ENCODE data around the gene GRIN2A. TPM values are rescaled to one million over a fixed set of nuclear protein-coding genes. Genes with fewer than 3 reads are reported as not detected.

The GRIN2A gene
- polyA plus RNA-seq, 4 donors, result 0.13 to 0.27 (median 0.19) TPM; not detected in 1

GRCh38 chr16:9869776-9870175 lies 312.5 kb downstream of the GRIN2A start:
- FAIRE-seq, result no peak
- H3K27ac ChIP-seq (ENCODE audit: low read depth in 1 of 3, low read length in 2 of 3), result no peak overlapping the region
- no peaks in the 10 kb centered on the region for H3K4me1 ChIP-seq (ENCODE audit: control insufficient read depth in 3 of 3, insufficient read depth in 2 of 3, low read depth in 1 of 3, low read length in 2 of 3)
- WGBS, 3 donors, result 73 to 94% (median 87%) methylated on average over 3 of the region's 3 CpGs
- H3K27me3 ChIP-seq (ENCODE audit: control insufficient read depth in 3 of 3, insufficient read depth in 3 of 3, low read length in 3 of 3), result no peaks in the 10 kb centered on the region
- no peaks in the 10 kb centered on the region for H3K36me3 ChIP-seq (ENCODE audit: control insufficient read depth in 3 of 3, insufficient read depth in 2 of 3, low read depth in 1 of 3, low read length in 3 of 3)
- no peak for DNase-seq
- H3K4me3 ChIP-seq (ENCODE audit: low read depth in 1 of 3, low read length in 3 of 3), result no peak overlapping the region
- H3K9me3 ChIP-seq (ENCODE audit: control insufficient read depth in 2 of 2, insufficient read depth in 1 of 2, low read depth in 1 of 2, low read length in 1 of 2), result no peaks in the 10 kb centered on the region

- Histone ChIP-seq H3K36me3 (ENCODE audit: control insufficient read depth in 3 of 3, insufficient read depth in 2 of 3, low read depth in 1 of 3, low read length in 3 of 3) (no peaks in the 10 kb centered on the region), H3K9me3 (ENCODE audit: control insufficient read depth in 2 of 2, insufficient read depth in 1 of 2, low read depth in 1 of 2, low read length in 1 of 2) (no peaks in the 10 kb centered on the region), H3K4me1 (ENCODE audit: control insufficient read depth in 3 of 3, insufficient read depth in 2 of 3, low read depth in 1 of 3, low read length in 2 of 3) (no peaks in the 10 kb centered on the region), H3K27ac (ENCODE audit: low read depth in 1 of 3, low read length in 2 of 3) (no peak overlapping the region), H3K4me3 (ENCODE audit: low read depth in 1 of 3, low read length in 3 of 3) (no peak overlapping the region), H3K27me3 (ENCODE audit: control insufficient read depth in 3 of 3, insufficient read depth in 3 of 3, low read length in 3 of 3) (no peaks in the 10 kb centered on the region)
- no peak for DNase-seq
- WGBS, 3 donors, result 69 to 74% (median 71%) methylated on average over 2 of the region's 2 CpGs
- no peak for FAIRE-seq
Observed at GRCh38 chr16:9868606-9869149, 313.6 kb downstream of the GRIN2A start.

GRCh38 chr16:9867176-9867575 lies 315.1 kb downstream of the GRIN2A start:
- H3K27me3 ChIP-seq (ENCODE audit: control insufficient read depth in 3 of 3, insufficient read depth in 3 of 3, low read length in 3 of 3), result no peaks in the 10 kb centered on the region
- 89 to 91% (median 89%) methylated on average over 1 of the region's 1 CpG for WGBS, 3 donors
- H3K4me1 ChIP-seq (ENCODE audit: control insufficient read depth in 3 of 3, insufficient read depth in 2 of 3, low read depth in 1 of 3, low read length in 2 of 3), result no peaks in the 10 kb centered on the region
- H3K4me3 ChIP-seq (ENCODE audit: low read depth in 1 of 3, low read length in 3 of 3), result no peak overlapping the region
- no peak for DNase-seq
- H3K36me3 ChIP-seq (ENCODE audit: control insufficient read depth in 3 of 3, insufficient read depth in 2 of 3, low read depth in 1 of 3, low read length in 3 of 3), result no peaks in the 10 kb centered on the region
- H3K9me3 ChIP-seq (ENCODE audit: control insufficient read depth in 2 of 2, insufficient read depth in 1 of 2, low read depth in 1 of 2, low read length in 1 of 2), result no peaks in the 10 kb centered on the region
- no peak overlapping the region for H3K27ac ChIP-seq (ENCODE audit: low read depth in 1 of 3, low read length in 2 of 3)
- FAIRE-seq, result no peak

GRCh38 chr16:9864461-9864860 lies 317.8 kb downstream of the GRIN2A start:
- no peaks in the 10 kb centered on the region for H3K36me3 ChIP-seq (ENCODE audit: control insufficient read depth in 3 of 3, insufficient read depth in 2 of 3, low read depth in 1 of 3, low read length in 3 of 3)
- DNase-seq (no peak), FAIRE-seq (no peak)
- no peak overlapping the region for H3K4me3 ChIP-seq (ENCODE audit: low read depth in 1 of 3, low read length in 3 of 3)
- WGBS, 3 donors, result 78 to 82% (median 79%) methylated on average over 3 of the region's 3 CpGs
- no peak overlapping the region for H3K27ac ChIP-seq (ENCODE audit: low read depth in 1 of 3, low read length in 2 of 3)
- H3K27me3 ChIP-seq (ENCODE audit: control insufficient read depth in 3 of 3, insufficient read depth in 3 of 3, low read length in 3 of 3), result no peaks in the 10 kb centered on the region
- H3K9me3 ChIP-seq (ENCODE audit: control insufficient read depth in 2 of 2, insufficient read depth in 1 of 2, low read depth in 1 of 2, low read length in 1 of 2), result no peaks in the 10 kb centered on the region
- no peaks in the 10 kb centered on the region for H3K4me1 ChIP-seq (ENCODE audit: control insufficient read depth in 3 of 3, insufficient read depth in 2 of 3, low read depth in 1 of 3, low read length in 2 of 3)

- DNase-seq (no peak), FAIRE-seq (no peak)
- H3K4me3 ChIP-seq (ENCODE audit: low read depth in 1 of 3, low read length in 3 of 3), result no peak overlapping the region
- H3K36me3 ChIP-seq (ENCODE audit: control insufficient read depth in 3 of 3, insufficient read depth in 2 of 3, low read depth in 1 of 3, low read length in 3 of 3), result no peaks in the 10 kb centered on the region
- no peaks in the 10 kb centered on the region for H3K4me1 ChIP-seq (ENCODE audit: control insufficient read depth in 3 of 3, insufficient read depth in 2 of 3, low read depth in 1 of 3, low read length in 2 of 3)
- H3K27me3 ChIP-seq (ENCODE audit: control insufficient read depth in 3 of 3, insufficient read depth in 3 of 3, low read length in 3 of 3), result no peaks in the 10 kb centered on the region
- no peak overlapping the region for H3K27ac ChIP-seq (ENCODE audit: low read depth in 1 of 3, low read length in 2 of 3)
- no peaks in the 10 kb centered on the region for H3K9me3 ChIP-seq (ENCODE audit: control insufficient read depth in 2 of 2, insufficient read depth in 1 of 2, low read depth in 1 of 2, low read length in 1 of 2)
- 68 to 78% (median 73%) methylated on average over 4 of the region's 4 CpGs for WGBS, 3 donors
Observed at GRCh38 chr16:9862327-9862726, 319.9 kb downstream of the GRIN2A start.

GRCh38 chr16:9860876-9861275 lies 321.4 kb downstream of the GRIN2A start:
- FAIRE-seq (no peak), DNase-seq (no peak)
- Histone ChIP-seq H3K27me3 (ENCODE audit: control insufficient read depth in 3 of 3, insufficient read depth in 3 of 3, low read length in 3 of 3) (no peaks in the 10 kb centered on the region), H3K4me3 (ENCODE audit: low read depth in 1 of 3, low read length in 3 of 3) (no peak overlapping the region), H3K27ac (ENCODE audit: low read depth in 1 of 3, low read length in 2 of 3) (no peak overlapping the region), H3K9me3 (ENCODE audit: control insufficient read depth in 2 of 2, insufficient read depth in 1 of 2, low read depth in 1 of 2, low read length in 1 of 2) (no peaks in the 10 kb centered on the region), H3K4me1 (ENCODE audit: control insufficient read depth in 3 of 3, insufficient read depth in 2 of 3, low read depth in 1 of 3, low read length in 2 of 3) (no peaks in the 10 kb centered on the region), H3K36me3 (ENCODE audit: control insufficient read depth in 3 of 3, insufficient read depth in 2 of 3, low read depth in 1 of 3, low read length in 3 of 3) (no peaks in the 10 kb centered on the region)
- 70 to 80% (median 78%) methylated on average over 2 of the region's 2 CpGs for WGBS, 3 donors

GRCh38 chr16:9859701-9860327 lies 322.4 kb downstream of the GRIN2A start:
- H3K27me3 ChIP-seq (ENCODE audit: control insufficient read depth in 3 of 3, insufficient read depth in 3 of 3, low read length in 3 of 3), result peaks cover 0 to under 1% (median 0%) of the 10 kb centered on the region in 3 donors
- H3K27ac ChIP-seq (ENCODE audit: low read depth in 1 of 3, low read length in 2 of 3), result no peak overlapping the region
- DNase-seq, result no peak
- no peak for FAIRE-seq
- no peak overlapping the region for H3K4me3 ChIP-seq (ENCODE audit: low read depth in 1 of 3, low read length in 3 of 3)
- no peaks in the 10 kb centered on the region for H3K4me1 ChIP-seq (ENCODE audit: control insufficient read depth in 3 of 3, insufficient read depth in 2 of 3, low read depth in 1 of 3, low read length in 2 of 3)
- no peaks in the 10 kb centered on the region for H3K36me3 ChIP-seq (ENCODE audit: control insufficient read depth in 3 of 3, insufficient read depth in 2 of 3, low read depth in 1 of 3, low read length in 3 of 3)
- no peaks in the 10 kb centered on the region for H3K9me3 ChIP-seq (ENCODE audit: control insufficient read depth in 2 of 2, insufficient read depth in 1 of 2, low read depth in 1 of 2, low read length in 1 of 2)
- WGBS, 3 donors, result 73 to 79% (median 77%) methylated on average over 8 of the region's 8 CpGs

- DNase-seq, result no peak
- 49 to 69% (median 57%) methylated on average over 2 of the region's 2 CpGs for WGBS, 3 donors
- Histone ChIP-seq H3K36me3 (ENCODE audit: control insufficient read depth in 3 of 3, insufficient read depth in 2 of 3, low read depth in 1 of 3, low read length in 3 of 3) (no peaks in the 10 kb centered on the region), H3K27ac (ENCODE audit: low read depth in 1 of 3, low read length in 2 of 3) (no peak overlapping the region), H3K9me3 (ENCODE audit: control insufficient read depth in 2 of 2, insufficient read depth in 1 of 2, low read depth in 1 of 2, low read length in 1 of 2) (no peaks in the 10 kb centered on the region), H3K27me3 (ENCODE audit: control insufficient read depth in 3 of 3, insufficient read depth in 3 of 3, low read length in 3 of 3) (peaks cover 0 to 3% (median 0%) of the 10 kb centered on the region in 3 donors), H3K4me1 (ENCODE audit: control insufficient read depth in 3 of 3, insufficient read depth in 2 of 3, low read depth in 1 of 3, low read length in 2 of 3) (no peaks in the 10 kb centered on the region), H3K4me3 (ENCODE audit: low read depth in 1 of 3, low read length in 3 of 3) (no peak overlapping the region)
- FAIRE-seq, result no peak
Observed at GRCh38 chr16:9854675-9855074, 327.6 kb downstream of the GRIN2A start.

- WGBS, 3 donors, result 76 to 89% (median 76%) methylated on average over 5 of the region's 5 CpGs
- no peak overlapping the region for H3K27ac ChIP-seq (ENCODE audit: low read depth in 1 of 3, low read length in 2 of 3)
Observed at GRCh38 chr16:9852003-9852402, 330.2 kb downstream of the GRIN2A start.

More at GRCh38 chr16:9852003-9852402, 330.2 kb downstream of the GRIN2A start:
- no peak overlapping the region for H3K4me3 ChIP-seq (ENCODE audit: low read depth in 1 of 3, low read length in 3 of 3)
- no peak for FAIRE-seq
- DNase-seq, result no peak
- H3K36me3 ChIP-seq (ENCODE audit: control insufficient read depth in 3 of 3, insufficient read depth in 2 of 3, low read depth in 1 of 3, low read length in 3 of 3), result no peaks in the 10 kb centered on the region
- H3K9me3 ChIP-seq (ENCODE audit: control insufficient read depth in 2 of 2, insufficient read depth in 1 of 2, low read depth in 1 of 2, low read length in 1 of 2), result no peaks in the 10 kb centered on the region
- H3K27me3 ChIP-seq (ENCODE audit: control insufficient read depth in 3 of 3, insufficient read depth in 3 of 3, low read length in 3 of 3), result peaks cover 0 to 3% (median 0%) of the 10 kb centered on the region in 3 donors
- H3K4me1 ChIP-seq (ENCODE audit: control insufficient read depth in 3 of 3, insufficient read depth in 2 of 3, low read depth in 1 of 3, low read length in 2 of 3), result no peaks in the 10 kb centered on the region
